ENCODE measurements around the gene RAD9A.

DNA sequence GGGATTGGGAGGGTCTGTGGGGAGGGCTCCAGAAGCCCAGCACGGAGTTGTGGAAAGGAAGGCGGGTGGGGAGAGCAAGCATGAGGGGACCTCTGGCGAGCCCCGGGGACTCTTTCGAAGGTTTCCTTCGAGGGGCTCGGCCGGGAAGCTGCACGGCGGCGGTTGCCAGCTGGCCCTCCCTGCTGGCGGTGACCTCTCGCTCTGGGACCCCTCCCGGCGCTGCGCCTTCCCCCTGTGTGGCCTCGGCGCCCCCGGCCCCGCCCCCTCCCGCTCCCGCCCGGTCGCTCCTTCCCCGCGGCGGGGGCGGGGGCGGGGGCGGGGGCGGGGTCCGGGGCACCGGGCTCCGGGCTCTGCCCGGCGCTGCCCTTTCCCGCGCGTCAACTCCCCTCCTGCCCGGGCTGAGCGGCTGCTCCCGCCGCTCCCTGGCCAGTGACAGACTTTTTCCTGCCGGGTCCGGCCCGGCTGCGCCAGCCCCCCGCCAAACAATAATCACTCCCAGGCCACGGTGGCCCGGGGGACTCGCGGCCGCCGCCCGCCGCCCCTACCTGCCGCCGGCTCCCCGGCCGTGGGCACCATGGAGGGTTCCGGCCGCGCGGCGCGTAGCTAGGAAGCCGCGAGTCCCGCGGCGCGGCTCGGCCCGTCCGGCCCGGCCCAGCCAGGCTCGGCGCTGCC, 19.3 kb upstream of the RAD9A start:
- TF ChIP-seq, protein P1, sequence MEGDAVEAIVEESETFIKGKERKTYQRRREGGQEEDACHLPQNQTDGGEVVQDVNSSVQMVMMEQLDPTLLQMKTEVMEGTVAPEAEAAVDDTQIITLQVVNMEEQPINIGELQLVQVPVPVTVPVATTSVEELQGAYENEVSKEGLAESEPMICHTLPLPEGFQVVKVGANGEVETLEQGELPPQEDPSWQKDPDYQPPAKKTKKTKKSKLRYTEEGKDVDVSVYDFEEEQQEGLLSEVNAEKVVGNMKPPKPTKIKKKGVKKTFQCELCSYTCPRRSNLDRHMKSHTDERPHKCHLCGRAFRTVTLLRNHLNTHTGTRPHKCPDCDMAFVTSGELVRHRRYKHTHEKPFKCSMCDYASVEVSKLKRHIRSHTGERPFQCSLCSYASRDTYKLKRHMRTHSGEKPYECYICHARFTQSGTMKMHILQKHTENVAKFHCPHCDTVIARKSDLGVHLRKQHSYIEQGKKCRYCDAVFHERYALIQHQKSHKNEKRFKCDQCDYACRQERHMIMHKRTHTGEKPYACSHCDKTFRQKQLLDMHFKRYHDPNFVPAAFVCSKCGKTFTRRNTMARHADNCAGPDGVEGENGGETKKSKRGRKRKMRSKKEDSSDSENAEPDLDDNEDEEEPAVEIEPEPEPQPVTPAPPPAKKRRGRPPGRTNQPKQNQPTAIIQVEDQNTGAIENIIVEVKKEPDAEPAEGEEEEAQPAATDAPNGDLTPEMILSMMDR (IDR thresholded peaks at IDR 0.05) = no peak
- TF ChIP-seq POLR2A (IDR thresholded peaks at IDR 0.05) = no peak

All from heart left ventricle (tissue), 13 donors.